HG02938 (cell line): ENCODE measurements around the gene EYA2.

Experiments
- ATAC-seq: cut with Tn5 transposase; IDR thresholded peaks from one replicate; pipeline ENCODE4 v1.9.1; 2021; ENCODE audit warnings: mild to moderate bottlenecking, moderate library complexity; ENCODE audit not compliant: unreplicated experiment

Gene EYA2

GRCh38 chr20:47237715-47238114 lies 343.1 kb downstream of the EYA2 start:
- ATAC-seq, result no peak
